C4-2B (cell line): Measurements from ENCODE around the gene INAFM2.

ENCODE experiments used
- H3K27ac ChIP-seq: fragments of 450-650 bp; 2 replicates; pipeline ENCODE4 v1.5.1; 2017
- ZFX ChIP-seq: fragments of 450-650 bp; IDR thresholded peaks from 2 replicates; pipeline ENCODE4 v1.6.1; 2017
- TF ChIP-seq, protein P1 (sequence below): fragments of 450-650 bp; conservative IDR thresholded peaks from 2 replicates; pipeline ENCODE4 v1.5.1; 2017; ENCODE audit warnings: mild to moderate bottlenecking

The INAFM2 gene

DNA sequence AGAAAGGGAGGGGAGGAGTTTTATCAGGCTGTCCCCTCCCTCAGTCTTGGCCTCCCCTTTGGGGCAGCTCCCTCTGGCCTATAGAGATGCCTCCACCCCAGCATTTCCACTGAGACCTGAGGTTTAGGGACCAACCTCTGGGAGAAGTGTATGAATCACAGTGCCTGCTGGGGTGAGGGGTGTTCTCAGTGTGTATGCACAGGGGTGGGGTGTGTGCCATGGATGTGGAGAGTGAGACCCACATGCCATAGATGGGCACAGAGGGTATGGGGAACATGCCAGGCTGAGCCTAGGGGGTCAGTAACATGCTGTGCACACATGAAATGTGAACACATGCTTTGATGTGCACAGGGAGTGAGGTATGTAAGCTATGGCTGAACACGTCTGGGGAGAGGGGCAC lies 28.2 kb upstream of the INAFM2 start:
- H3K27ac ChIP-seq: no peak overlapping the region
- TF ChIP-seq, protein P1, sequence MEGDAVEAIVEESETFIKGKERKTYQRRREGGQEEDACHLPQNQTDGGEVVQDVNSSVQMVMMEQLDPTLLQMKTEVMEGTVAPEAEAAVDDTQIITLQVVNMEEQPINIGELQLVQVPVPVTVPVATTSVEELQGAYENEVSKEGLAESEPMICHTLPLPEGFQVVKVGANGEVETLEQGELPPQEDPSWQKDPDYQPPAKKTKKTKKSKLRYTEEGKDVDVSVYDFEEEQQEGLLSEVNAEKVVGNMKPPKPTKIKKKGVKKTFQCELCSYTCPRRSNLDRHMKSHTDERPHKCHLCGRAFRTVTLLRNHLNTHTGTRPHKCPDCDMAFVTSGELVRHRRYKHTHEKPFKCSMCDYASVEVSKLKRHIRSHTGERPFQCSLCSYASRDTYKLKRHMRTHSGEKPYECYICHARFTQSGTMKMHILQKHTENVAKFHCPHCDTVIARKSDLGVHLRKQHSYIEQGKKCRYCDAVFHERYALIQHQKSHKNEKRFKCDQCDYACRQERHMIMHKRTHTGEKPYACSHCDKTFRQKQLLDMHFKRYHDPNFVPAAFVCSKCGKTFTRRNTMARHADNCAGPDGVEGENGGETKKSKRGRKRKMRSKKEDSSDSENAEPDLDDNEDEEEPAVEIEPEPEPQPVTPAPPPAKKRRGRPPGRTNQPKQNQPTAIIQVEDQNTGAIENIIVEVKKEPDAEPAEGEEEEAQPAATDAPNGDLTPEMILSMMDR: no peak
- TF ChIP-seq ZFX: no peak

DNA sequence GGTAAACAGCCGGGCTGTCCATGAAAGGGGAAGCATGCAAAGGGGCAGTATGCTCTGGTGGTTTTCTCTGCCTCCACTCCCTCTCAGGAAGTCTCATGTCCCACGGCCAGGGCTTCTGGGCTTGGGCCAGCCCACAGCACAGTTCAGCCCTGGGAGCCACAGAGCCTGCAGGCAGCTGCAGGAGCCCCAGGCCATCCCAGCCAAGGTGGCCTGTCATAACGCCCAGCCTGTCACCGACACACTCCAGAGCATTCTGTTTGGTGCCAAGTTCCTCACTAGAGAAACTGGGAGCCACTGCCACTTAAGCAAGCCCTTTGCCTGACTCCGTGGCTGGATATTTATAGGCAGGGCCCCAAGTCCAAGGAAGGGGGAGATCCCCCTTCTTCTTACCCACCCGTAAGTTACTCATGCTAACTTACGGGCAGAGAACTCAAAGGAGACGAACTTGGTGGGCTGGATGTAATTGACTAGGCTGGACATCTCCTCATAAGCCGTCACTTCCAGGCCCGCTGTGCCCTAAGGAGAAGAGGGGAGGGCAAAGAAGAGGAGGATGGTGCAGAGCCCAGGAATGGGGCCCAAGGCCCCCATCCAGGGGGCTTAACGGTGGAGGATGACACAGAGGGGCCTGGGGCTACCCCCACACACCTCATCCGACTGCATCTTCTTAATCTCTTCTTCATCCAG lies 27.5 kb upstream of the INAFM2 start:
- H3K27ac ChIP-seq: no peak overlapping the region
- TF ChIP-seq, protein P1: no peak
- no peak for TF ChIP-seq ZFX

DNA sequence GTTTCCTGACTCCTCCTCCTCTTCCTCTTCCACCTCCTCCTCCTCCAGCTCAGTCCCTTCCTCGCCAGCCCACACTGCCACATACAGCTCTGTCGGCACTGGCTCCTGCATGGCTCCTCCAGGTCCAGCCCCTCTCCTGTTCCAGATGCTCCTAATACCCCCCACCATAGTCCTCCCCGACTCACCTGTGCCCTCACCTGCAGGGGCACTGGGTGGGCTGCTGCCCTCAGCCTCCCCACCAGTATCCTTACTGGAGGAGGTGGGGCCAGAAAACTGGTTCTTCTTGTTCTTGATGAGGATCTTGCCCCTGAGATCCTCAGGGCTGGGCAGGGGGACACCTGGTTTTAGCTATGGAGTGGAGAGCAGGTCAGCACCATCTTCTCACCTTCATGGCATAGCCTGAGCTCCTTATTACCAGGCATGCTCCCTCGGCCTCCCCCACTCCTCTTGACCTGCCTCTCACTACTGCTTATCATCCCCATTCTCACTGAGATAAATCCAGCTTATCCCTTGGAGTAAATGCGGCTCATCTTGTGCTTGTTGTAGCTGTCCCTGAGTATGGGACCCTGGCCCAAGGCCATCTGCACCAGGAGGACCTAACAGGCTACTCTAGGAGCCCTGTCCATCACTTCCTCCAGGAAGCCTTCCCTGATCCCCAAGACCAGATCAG lies 26.8 kb upstream of the INAFM2 start:
- TF ChIP-seq, protein P1: no peak
- no peak for TF ChIP-seq ZFX
- no peak overlapping the region for H3K27ac ChIP-seq

DNA sequence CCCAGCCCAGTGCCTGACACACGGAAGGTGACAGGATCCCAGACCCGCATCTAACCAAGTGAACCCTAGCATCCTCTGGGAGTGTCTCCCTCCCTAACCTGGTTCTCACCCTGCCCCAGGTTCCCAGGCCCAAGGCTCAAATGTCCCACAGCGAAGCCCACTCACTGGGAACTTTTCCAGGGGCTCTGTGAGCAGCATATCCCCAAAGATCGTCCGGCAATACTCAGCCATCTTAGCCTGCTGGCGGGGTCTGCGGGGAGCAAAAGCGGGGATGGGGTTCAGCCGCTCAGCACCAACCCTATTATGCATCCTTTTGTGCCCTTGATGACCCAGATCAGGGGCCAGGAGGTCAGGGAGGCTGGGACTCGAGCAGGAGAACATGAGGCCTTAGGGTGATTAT lies 26.1 kb upstream of the INAFM2 start:
- H3K27ac ChIP-seq: no peak overlapping the region
- no peak for TF ChIP-seq ZFX
- TF ChIP-seq, protein P1: no peak

GRCh38 chr15:40298216-40298935 lies 25.1 kb upstream of the INAFM2 start:
- TF ChIP-seq, protein P1: no peak
- no peak for TF ChIP-seq ZFX
- H3K27ac ChIP-seq: no peak overlapping the region

DNA sequence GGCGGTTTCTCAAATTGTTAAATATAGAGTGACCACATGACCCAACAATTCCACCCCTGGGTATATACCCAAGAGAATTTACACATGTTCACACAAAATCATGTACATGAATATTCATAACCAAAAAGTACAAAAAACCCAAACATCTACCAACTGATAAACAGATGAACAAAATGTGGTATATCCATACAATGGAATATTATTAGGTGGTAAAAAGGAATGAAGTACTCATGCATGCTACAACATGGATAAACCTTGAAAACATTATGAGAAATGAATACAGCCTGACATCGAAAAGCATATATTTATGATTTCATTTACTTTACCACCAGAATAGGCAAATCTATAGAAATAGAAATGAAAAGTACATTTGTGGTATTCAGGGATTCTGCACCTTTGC lies 23.1 kb upstream of the INAFM2 start:
- H3K27ac ChIP-seq: no peak overlapping the region
- TF ChIP-seq ZFX: no peak
- TF ChIP-seq, protein P1: no peak

GRCh38 chr15:40300771-40301170 lies 22.7 kb upstream of the INAFM2 start:
- H3K27ac ChIP-seq: no peak overlapping the region
- TF ChIP-seq, protein P1: no peak
- no peak for TF ChIP-seq ZFX
